SK-N-SH (cell line): Measurements from ENCODE around the gene ARPC2.

ENCODE experiments used
- CTCF ChIP-seq: fragments of 200-600 bp; sonication (generic); IDR thresholded peaks from 2 replicates; pipeline ENCODE4 v1.6.1; 2017; ENCODE audit warnings: antibody characterized with exemption, mild to moderate bottlenecking, moderate library complexity
- EP300 ChIP-seq, 2 experiments: IDR thresholded peaks; 2 replicates each; pipeline versions ENCODE4 v1.4.0 to v1.6.1; 2012; ENCODE audit warnings: borderline replicate concordance in 1 of 2, low read depth in 1 of 2, low read length in 1 of 2
- RFX5 ChIP-seq: IDR thresholded peaks from 2 replicates; pipeline ENCODE4 v1.6.1; 2012; ENCODE audit warnings: mild to moderate bottlenecking, improper control_type of control experiment, low read length

GRCh38 chr2:218274586-218274985 is 57.6 kb downstream of the ARPC2 start:
- TF ChIP-seq EP300 (IDR thresholded peaks at IDR 0.05; ENCODE audit: borderline replicate concordance in 1 of 2, low read depth in 1 of 2, low read length in 1 of 2): no peak
- no peak for TF ChIP-seq CTCF
- TF ChIP-seq RFX5: no peak
